Fibroblast of lung (primary cell): ENCODE results near the gene SSH2. TPM values are rescaled to one million over a fixed set of nuclear protein-coding genes. Genes with fewer than 3 reads are reported as not detected.

ENCODE experiments used
- DNase-seq, 2 donors: peaks; one replicate each; pipeline versions ENCODE4 v3.0.0 to v3.0.0-alpha.2; 2010; ENCODE audit warnings: low read depth in 2 of 2
- H2AFZ ChIP-seq: 2 replicates; pipeline ENCODE4 v1.5.1; 2012; ENCODE audit warnings: low read length, control low read depth, inconsistent platforms
- H3K27ac ChIP-seq: 2 replicates; pipeline ENCODE4 v1.5.1; 2011; ENCODE audit warnings: low read length, control low read depth; ENCODE audit not compliant: insufficient read depth
- H3K27me3 ChIP-seq: 2 replicates; pipeline ENCODE4 v1.5.1; 2011; ENCODE audit warnings: mild to moderate bottlenecking, low read length; ENCODE audit not compliant: control insufficient read depth, insufficient read depth
- H3K36me3 ChIP-seq: 2 replicates; pipeline ENCODE4 v1.5.1; 2011; ENCODE audit warnings: low read length; ENCODE audit not compliant: control insufficient read depth, insufficient read depth
- H3K4me1 ChIP-seq: 2 replicates; pipeline ENCODE4 v1.5.1; 2011; ENCODE audit warnings: low read length; ENCODE audit not compliant: control insufficient read depth, insufficient read depth; ENCODE audit errors: extremely low read depth
- H3K4me2 ChIP-seq: 2 replicates; pipeline ENCODE4 v1.5.1; 2011; ENCODE audit warnings: low read length, control low read depth; ENCODE audit not compliant: insufficient read depth; ENCODE audit errors: extremely low read depth
- H3K4me3 ChIP-seq, 4 experiments: fragments of 200-600 bp in 1 of 4; sonication (generic) in 1 of 4; replicated peaks in 1 of 4; 2 replicates each; pipeline ENCODE4 v1.5.1; 2011 to 2016; ENCODE audit warnings: low read length in 4 of 4, low read depth in 3 of 4, mild to moderate bottlenecking in 3 of 4, control low read depth in 2 of 4, inconsistent platforms in 1 of 4, mixed read lengths in 1 of 4; ENCODE audit not compliant: insufficient read depth in 1 of 4; ENCODE audit errors: control extremely low read depth in 1 of 4
- H3K79me2 ChIP-seq: 2 replicates; pipeline ENCODE4 v1.5.1; 2012; ENCODE audit warnings: mild to moderate bottlenecking, low read length, inconsistent platforms; ENCODE audit not compliant: control insufficient read depth, insufficient read depth
- H3K9ac ChIP-seq: 2 replicates; pipeline ENCODE4 v1.5.1; 2011; ENCODE audit warnings: mild to moderate bottlenecking, low read length, control low read depth; ENCODE audit not compliant: insufficient read depth
- H3K9me3 ChIP-seq: 2 replicates; pipeline ENCODE4 v1.5.1; 2012; ENCODE audit warnings: low read depth, low read length; ENCODE audit not compliant: control insufficient read depth, insufficient read depth
- H4K20me1 ChIP-seq: 2 replicates; pipeline ENCODE4 v1.5.1; 2011; ENCODE audit warnings: low read length; ENCODE audit not compliant: control insufficient read depth, insufficient read depth; ENCODE audit errors: extremely low read depth
- EZH2 ChIP-seq: IDR thresholded peaks from 2 replicates; pipeline ENCODE4 v1.5.1; 2012; ENCODE audit warnings: low read length, control low read depth, mild to moderate bottlenecking; ENCODE audit errors: missing control alignments
- polyA plus RNA-seq, 2 donors: library from polyadenylated mRNA; depleted of rRNA in 1 of 2; stranded (reverse) in 1 of 2; unstranded in 1 of 2; fragments of >200 nt; gene quantifications; 2 replicates each; pipeline ENCODE4 v1.2.1, GENCODE V29; 2011 to 2012; ENCODE audit warnings: missing spikeins in 1 of 2
- total RNA-seq: library from RNA; depleted of rRNA; stranded (reverse); fragments of >200 nt; gene quantifications from 2 replicates; pipeline ENCODE4 v1.2.1, GENCODE V29; 2014
- TF ChIP-seq, protein P1 (sequence below), 2 donors: IDR thresholded peaks in 1 of 2; conservative IDR thresholded peaks in 1 of 2; 1 replicate in 1 of 2; 2 replicates in 1 of 2; pipeline ENCODE4 v1.5.1; 2011 to 2012; ENCODE audit warnings: low read length in 2 of 2, control low read depth in 1 of 2, inconsistent platforms in 1 of 2, low read depth in 1 of 2, mild to moderate bottlenecking in 1 of 2

Gene SSH2
- total and polyA plus RNA-seq, 2 donors (not counting 1 experiment from before 2014, with no cell fraction given): 21.0 to 30.2 TPM

DNA sequence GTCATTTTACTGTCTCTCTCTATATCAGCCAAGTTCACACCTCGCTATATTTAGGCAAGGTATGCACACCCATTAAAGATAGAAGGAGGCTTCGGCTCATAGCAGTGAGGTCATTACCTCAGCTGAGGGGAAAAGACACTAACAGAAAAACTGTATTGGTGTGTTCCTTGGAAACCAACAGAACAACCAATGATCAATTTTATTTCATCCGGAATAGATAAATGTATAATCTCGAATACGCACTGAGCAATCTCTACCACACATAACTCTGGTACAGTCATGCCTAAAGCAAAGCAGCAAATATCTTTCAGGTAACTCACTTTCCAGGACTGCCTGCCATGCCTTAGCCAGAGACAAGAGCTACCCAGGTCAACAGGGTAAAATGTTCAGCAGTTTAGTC lies 197.4 kb downstream of the SSH2 start:
- Histone ChIP-seq H3K4me1 (peaks cover 17% of the 10 kb centered on the region), H3K9me3 (no peaks in the 10 kb centered on the region), H3K27me3 (no peaks in the 10 kb centered on the region), H2AFZ (no peak overlapping the region), H3K79me2 (no peaks in the 10 kb centered on the region), H3K27ac (no peak overlapping the region), H3K4me2 (no peak overlapping the region), H4K20me1 (no peaks in the 10 kb centered on the region), H3K36me3 (no peaks in the 10 kb centered on the region), H3K9ac (no peak overlapping the region), H3K4me3 (no peak overlapping the region)
- TF ChIP-seq EZH2: no peak
- TF ChIP-seq, protein P1, sequence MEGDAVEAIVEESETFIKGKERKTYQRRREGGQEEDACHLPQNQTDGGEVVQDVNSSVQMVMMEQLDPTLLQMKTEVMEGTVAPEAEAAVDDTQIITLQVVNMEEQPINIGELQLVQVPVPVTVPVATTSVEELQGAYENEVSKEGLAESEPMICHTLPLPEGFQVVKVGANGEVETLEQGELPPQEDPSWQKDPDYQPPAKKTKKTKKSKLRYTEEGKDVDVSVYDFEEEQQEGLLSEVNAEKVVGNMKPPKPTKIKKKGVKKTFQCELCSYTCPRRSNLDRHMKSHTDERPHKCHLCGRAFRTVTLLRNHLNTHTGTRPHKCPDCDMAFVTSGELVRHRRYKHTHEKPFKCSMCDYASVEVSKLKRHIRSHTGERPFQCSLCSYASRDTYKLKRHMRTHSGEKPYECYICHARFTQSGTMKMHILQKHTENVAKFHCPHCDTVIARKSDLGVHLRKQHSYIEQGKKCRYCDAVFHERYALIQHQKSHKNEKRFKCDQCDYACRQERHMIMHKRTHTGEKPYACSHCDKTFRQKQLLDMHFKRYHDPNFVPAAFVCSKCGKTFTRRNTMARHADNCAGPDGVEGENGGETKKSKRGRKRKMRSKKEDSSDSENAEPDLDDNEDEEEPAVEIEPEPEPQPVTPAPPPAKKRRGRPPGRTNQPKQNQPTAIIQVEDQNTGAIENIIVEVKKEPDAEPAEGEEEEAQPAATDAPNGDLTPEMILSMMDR (conservative IDR thresholded peaks at IDR 0.05 in 1 of 2, IDR thresholded peaks at IDR 0.05 in 1 of 2; ENCODE audit: low read depth in 1 of 2, low read length in 2 of 2): no peak
- peak in 1 of 2 donors; percentile 74 for DNase-seq

DNA sequence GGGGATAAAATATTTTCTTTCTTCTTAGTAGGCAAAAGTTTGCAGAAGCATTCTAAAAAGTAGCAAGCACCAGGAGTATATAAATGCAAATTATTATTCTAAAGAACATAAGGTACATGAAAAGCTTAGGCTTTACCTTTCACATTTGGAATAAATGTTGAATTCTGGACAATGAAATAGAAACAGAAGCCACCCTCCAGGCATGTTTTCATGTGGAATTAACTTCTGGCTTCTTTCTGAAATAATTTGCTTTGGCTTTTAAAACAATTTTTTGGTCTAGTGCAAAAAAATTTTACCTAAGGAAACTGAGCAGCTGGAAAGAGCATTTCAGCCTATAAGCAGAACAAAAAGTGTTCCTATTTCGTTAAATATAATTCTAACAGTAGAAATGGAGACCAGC lies 197.8 kb downstream of the SSH2 start:
- Histone ChIP-seq H3K27me3 (no peaks in the 10 kb centered on the region), H3K36me3 (no peaks in the 10 kb centered on the region), H3K9ac (no peak overlapping the region), H3K9me3 (no peaks in the 10 kb centered on the region), H3K79me2 (no peaks in the 10 kb centered on the region), H2AFZ (no peak overlapping the region), H3K4me3 (no peak overlapping the region), H4K20me1 (no peaks in the 10 kb centered on the region), H3K27ac (no peak overlapping the region), H3K4me1 (peaks cover 17% of the 10 kb centered on the region), H3K4me2 (no peak overlapping the region)
- no peak for DNase-seq
- no peak for TF ChIP-seq EZH2
- TF ChIP-seq, protein P1 (conservative IDR thresholded peaks at IDR 0.05 in 1 of 2, IDR thresholded peaks at IDR 0.05 in 1 of 2; ENCODE audit: low read depth in 1 of 2, low read length in 2 of 2): no peak

DNA sequence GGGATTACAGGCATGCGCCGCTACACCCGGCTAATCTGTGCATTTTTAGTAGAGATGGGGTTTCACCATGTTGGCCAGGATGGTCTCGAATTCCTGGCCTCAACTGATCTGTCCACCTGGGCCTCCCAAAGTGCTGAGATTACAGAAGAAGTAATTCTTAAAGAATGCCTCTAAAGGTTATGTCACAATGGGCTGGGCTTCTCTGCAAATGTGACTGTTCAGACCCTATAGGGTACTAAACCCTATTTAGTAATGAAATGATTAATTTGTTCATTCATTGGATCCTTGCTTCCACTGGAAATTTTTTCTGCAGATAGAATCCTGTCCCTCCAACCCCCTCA lies 198.5 kb downstream of the SSH2 start:
- Histone ChIP-seq H3K4me3 (no peak overlapping the region), H3K9me3 (no peaks in the 10 kb centered on the region), H3K4me2 (no peak overlapping the region), H3K4me1 (peaks cover 20% of the 10 kb centered on the region), H3K79me2 (no peaks in the 10 kb centered on the region), H3K27ac (no peak overlapping the region), H3K27me3 (no peaks in the 10 kb centered on the region), H3K36me3 (no peaks in the 10 kb centered on the region), H2AFZ (no peak overlapping the region), H4K20me1 (no peaks in the 10 kb centered on the region), H3K9ac (no peak overlapping the region)
- no peak for DNase-seq
- TF ChIP-seq EZH2: no peak
- TF ChIP-seq, protein P1 (conservative IDR thresholded peaks at IDR 0.05 in 1 of 2, IDR thresholded peaks at IDR 0.05 in 1 of 2; ENCODE audit: low read depth in 1 of 2, low read length in 2 of 2): no peak
